Prostate gland (tissue), 2 donors: ENCODE measurements around the gene CXorf65.

Experiments
- POLR2A ChIP-seq: fragments of 450-650 bp; IDR thresholded peaks from one replicate; pipeline ENCODE4 v1.6.1; 2016; ENCODE audit warnings: antibody characterized with exemption, mild to moderate bottlenecking
- TF ChIP-seq, protein P1 (sequence below), 4 experiments: fragments of 200-600 bp in 2 of 4; fragments of 450-650 bp in 2 of 4; sonication (generic) in 2 of 4; IDR thresholded peaks; 1 replicate in 3 of 4; 2 replicates in 1 of 4; pipeline ENCODE4 v1.5.1; 2016 to 2019; ENCODE audit warnings: antibody characterized with exemption in 4 of 4, mild to moderate bottlenecking in 2 of 4, moderate library complexity in 2 of 4

DNA sequence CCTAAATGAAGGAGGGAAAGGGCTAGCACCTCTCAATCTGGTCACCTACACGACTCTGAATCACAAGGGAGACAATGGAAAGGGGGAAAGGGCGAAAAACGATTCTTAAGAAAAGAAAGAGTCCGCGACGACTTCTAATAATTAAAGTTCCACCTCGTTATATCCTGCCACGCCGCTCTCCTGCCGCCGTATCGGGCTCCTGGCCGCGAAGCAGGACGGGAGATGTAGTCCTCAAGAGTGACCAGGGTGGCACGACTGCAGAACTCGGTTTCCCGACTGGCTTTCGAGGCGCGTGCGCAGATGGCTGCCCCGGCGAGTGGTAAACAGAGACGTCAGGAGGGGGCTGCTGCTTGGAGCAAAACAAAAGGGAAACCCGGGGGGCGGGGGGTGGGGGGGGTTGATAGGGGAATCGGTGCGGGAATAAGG, 11.0 kb downstream of the CXorf65 start, which contains the start of gene FOXO4:
- TF ChIP-seq, protein P1, sequence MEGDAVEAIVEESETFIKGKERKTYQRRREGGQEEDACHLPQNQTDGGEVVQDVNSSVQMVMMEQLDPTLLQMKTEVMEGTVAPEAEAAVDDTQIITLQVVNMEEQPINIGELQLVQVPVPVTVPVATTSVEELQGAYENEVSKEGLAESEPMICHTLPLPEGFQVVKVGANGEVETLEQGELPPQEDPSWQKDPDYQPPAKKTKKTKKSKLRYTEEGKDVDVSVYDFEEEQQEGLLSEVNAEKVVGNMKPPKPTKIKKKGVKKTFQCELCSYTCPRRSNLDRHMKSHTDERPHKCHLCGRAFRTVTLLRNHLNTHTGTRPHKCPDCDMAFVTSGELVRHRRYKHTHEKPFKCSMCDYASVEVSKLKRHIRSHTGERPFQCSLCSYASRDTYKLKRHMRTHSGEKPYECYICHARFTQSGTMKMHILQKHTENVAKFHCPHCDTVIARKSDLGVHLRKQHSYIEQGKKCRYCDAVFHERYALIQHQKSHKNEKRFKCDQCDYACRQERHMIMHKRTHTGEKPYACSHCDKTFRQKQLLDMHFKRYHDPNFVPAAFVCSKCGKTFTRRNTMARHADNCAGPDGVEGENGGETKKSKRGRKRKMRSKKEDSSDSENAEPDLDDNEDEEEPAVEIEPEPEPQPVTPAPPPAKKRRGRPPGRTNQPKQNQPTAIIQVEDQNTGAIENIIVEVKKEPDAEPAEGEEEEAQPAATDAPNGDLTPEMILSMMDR (IDR thresholded peaks at IDR 0.05): no peak
- no peak for TF ChIP-seq POLR2A
